AG10803 (cell line): ENCODE data around the gene GLIS2.

ENCODE experiments used
- DNase-seq: peaks from one replicate; pipeline ENCODE4 v3.0.0; 2010; ENCODE audit warnings: low read depth
- H3K4me3 ChIP-seq: 2 replicates; pipeline ENCODE4 v1.5.1; 2011; ENCODE audit warnings: mild to moderate bottlenecking, low read length, control low read depth
- CTCF ChIP-seq: conservative IDR thresholded peaks from 2 replicates; pipeline ENCODE4 v1.5.1; 2011; ENCODE audit warnings: mild to moderate bottlenecking, low read length, control low read depth, inconsistent platforms

GLIS2 gene

GRCh38 chr16:4334724-4335495, 19.0 kb downstream of the GLIS2 start:
- no peak for DNase-seq
- TF ChIP-seq CTCF: no peak
- no peak overlapping the region for H3K4me3 ChIP-seq

- no peak for TF ChIP-seq CTCF
- no peak overlapping the region for H3K4me3 ChIP-seq
- no peak for DNase-seq
These were observed 21.1 kb downstream of the GLIS2 start for GRCh38 chr16:4336701-4337539.

GRCh38 chr16:4337540-4338088, 21.7 kb downstream of the GLIS2 start:
- DNase-seq: no peak
- TF ChIP-seq CTCF: no peak
- H3K4me3 ChIP-seq: no peak overlapping the region

- no peak for TF ChIP-seq CTCF
- H3K4me3 ChIP-seq: no peak overlapping the region
- no peak for DNase-seq
These were observed 22.3 kb downstream of the GLIS2 start for GRCh38 chr16:4338125-4338582.

- no peak for TF ChIP-seq CTCF
- no peak for DNase-seq
- H3K4me3 ChIP-seq: no peak overlapping the region
These were observed 22.9 kb downstream of the GLIS2 start for GRCh38 chr16:4338712-4339299.

GRCh38 chr16:4339455-4339854, 23.6 kb downstream of the GLIS2 start:
- H3K4me3 ChIP-seq: no peak overlapping the region
- no peak for TF ChIP-seq CTCF
- DNase-seq: no peak
